Measurements from ENCODE around the gene RAB44.

DNA sequence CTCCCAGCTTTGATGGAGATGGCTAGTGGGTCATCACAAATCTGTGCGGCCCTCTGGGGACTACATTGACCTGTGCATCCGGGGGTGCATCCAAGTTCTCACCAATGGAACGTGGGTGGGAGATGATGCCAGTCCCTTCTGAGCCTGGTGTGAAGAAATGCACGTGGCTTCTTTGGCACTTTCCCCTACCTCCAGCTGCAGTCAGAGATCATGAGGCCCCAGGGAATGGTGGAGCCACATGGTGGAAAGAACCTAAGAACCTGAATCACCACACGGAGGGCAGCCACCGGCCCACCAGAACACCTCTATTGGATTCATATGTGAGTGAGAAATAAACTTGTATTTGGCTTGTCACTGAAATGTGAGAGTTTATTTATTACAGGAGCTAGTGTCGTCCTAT, 29.0 kb upstream of the RAB44 start:
- TF ChIP-seq CTCF (IDR thresholded peaks at IDR 0.05) (no peak), POLR2A (IDR thresholded peaks at IDR 0.05) (no peak)

Data from right lobe of liver (tissue), 4 donors.